RWPE1 (cell line): ENCODE data around the gene FRYL.
"Not testable (repeated sequence)": the region's sequence is repeated elsewhere in the genome, so short reads cannot be mapped to it uniquely, and the experiment has no call there.

Source experiments
- CTCF ChIA-PET: fragments of 350-600 bp; sonication (Branson Sonifier 250); formaldehyde crosslinking; extraction: SDS; loops from one replicate; lab custom pipeline; 2021; lab: Yijun Ruan, JAX
- POLR2A ChIA-PET: fragments of 400-600 bp; formaldehyde crosslinking; extraction: SDS; loops from one replicate; lab custom pipeline; 2020; ENCODE audit warnings: antibody characterized with exemption; ENCODE audit not compliant: low non-redundant PET; lab: Yijun Ruan, JAX
- DNase-seq: peaks from one replicate; pipeline ENCODE4 v3.0.0; 2012; ENCODE audit warnings: low spot score
- H3K27ac ChIP-seq: fragments of 450-650 bp; 2 replicates; pipeline ENCODE4 v1.5.1; 2017
- CTCF ChIP-seq: fragments of 450-650 bp; conservative IDR thresholded peaks from 2 replicates; pipeline ENCODE4 v1.5.1; 2017; ENCODE audit warnings: low read depth, mild to moderate bottlenecking

The FRYL gene

GRCh38 chr4:48704091-48704802, 75.8 kb downstream of the FRYL start:
- peak overlapping the region; percentile 30 for H3K27ac ChIP-seq
- DNase-seq, result no peak
- POLR2A ChIA-PET, result no interaction called here
- TF ChIP-seq CTCF, result no peak
- CTCF ChIA-PET, result interaction anchor here (0.6 kb wide), 1 partner anchor 20 kb away, joined by 3 read pairs; no protein-coding TSS in a partner anchor

GRCh38 chr4:48699475-48699874, 80.6 kb downstream of the FRYL start:
- TF ChIP-seq CTCF, result no peak
- CTCF ChIA-PET, result interaction anchor here (0.6 kb wide), 1 partner anchor 51 kb away, joined by 3 read pairs; no protein-coding TSS in a partner anchor
- H3K27ac ChIP-seq, result no peak overlapping the region
- no peak for DNase-seq
- POLR2A ChIA-PET, result interaction anchor here (0.5 kb wide), 1 partner anchor 76 kb away, joined by 3 read pairs; no protein-coding TSS in a partner anchor

- peak overlapping the region; percentile 86 for H3K27ac ChIP-seq
- TF ChIP-seq CTCF, result no peak
- POLR2A ChIA-PET, result no interaction called here
- CTCF ChIA-PET, result interaction anchor here (0.7 kb wide), 1 partner anchor 95 kb away, joined by 3 read pairs; no protein-coding TSS in a partner anchor
- DNase-seq, result peak; percentile 72
Observed at GRCh38 chr4:48698029-48698971, 81.8 kb downstream of the FRYL start.

- CTCF ChIA-PET, result interaction anchor here (0.7 kb wide), 1 partner anchor 94 kb away, joined by 3 read pairs; no protein-coding TSS in a partner anchor
- peak overlapping the region; percentile 86 for H3K27ac ChIP-seq
- DNase-seq, POLR2A ChIA-PET: not testable (repeated sequence)
Observed at GRCh38 chr4:48697516-48697915, 82.6 kb downstream of the FRYL start.

- no peak overlapping the region for H3K27ac ChIP-seq
- no peak for DNase-seq
- ChIA-PET POLR2A (interaction anchor here (0.7 kb wide), 1 partner anchor 211 kb away, joined by 3 read pairs; no protein-coding TSS in a partner anchor), CTCF (no interaction called here)
- TF ChIP-seq CTCF, result no peak
Observed at GRCh38 chr4:48694824-48695223, 85.3 kb downstream of the FRYL start.

- no peak for DNase-seq
- ChIA-PET CTCF (no interaction called here), POLR2A (no interaction called here)
- no peak for TF ChIP-seq CTCF
- H3K27ac ChIP-seq, result no peak overlapping the region
Observed at GRCh38 chr4:48693856-48694574, 86.1 kb downstream of the FRYL start.
